ENCODE measurements around the gene ZNF772.

The ZNF772 gene

DNA sequence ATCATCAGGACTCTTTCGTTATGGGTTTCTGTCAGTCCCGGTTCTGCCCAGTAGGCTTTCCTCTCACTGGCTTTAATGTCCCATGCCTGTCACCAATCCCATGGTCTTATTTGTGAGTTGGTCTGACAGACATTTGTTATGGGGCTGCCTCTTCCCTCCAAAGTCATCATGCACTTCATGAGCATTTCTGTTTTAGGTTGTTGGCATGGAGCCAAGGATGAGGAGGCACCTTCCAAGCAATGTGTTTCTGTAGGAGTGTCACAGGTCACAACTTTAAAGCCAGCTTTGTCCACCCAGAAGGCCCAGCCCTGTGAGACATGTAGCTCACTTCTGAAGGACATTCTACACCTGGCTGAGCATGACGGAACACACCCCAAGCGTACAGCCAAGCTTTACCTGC lies 57.9 kb downstream of the ZNF772 start:
- no peak overlapping the region for H3K4me3 ChIP-seq (ENCODE audit: low read depth, low read length)
- TF ChIP-seq, protein P1, sequence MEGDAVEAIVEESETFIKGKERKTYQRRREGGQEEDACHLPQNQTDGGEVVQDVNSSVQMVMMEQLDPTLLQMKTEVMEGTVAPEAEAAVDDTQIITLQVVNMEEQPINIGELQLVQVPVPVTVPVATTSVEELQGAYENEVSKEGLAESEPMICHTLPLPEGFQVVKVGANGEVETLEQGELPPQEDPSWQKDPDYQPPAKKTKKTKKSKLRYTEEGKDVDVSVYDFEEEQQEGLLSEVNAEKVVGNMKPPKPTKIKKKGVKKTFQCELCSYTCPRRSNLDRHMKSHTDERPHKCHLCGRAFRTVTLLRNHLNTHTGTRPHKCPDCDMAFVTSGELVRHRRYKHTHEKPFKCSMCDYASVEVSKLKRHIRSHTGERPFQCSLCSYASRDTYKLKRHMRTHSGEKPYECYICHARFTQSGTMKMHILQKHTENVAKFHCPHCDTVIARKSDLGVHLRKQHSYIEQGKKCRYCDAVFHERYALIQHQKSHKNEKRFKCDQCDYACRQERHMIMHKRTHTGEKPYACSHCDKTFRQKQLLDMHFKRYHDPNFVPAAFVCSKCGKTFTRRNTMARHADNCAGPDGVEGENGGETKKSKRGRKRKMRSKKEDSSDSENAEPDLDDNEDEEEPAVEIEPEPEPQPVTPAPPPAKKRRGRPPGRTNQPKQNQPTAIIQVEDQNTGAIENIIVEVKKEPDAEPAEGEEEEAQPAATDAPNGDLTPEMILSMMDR (IDR thresholded peaks at IDR 0.05; ENCODE audit: low read depth, low read length), result no peak
- in situ Hi-C loops (cut with HindIII; ENCODE audit: low sequenced_read_pairs), result no loop called here
- DNase-seq (ENCODE audit: low read depth, low spot score), result no peak
